Hepatocyte (in vitro differentiated cells): Measurements from ENCODE around the gene CMIP.

Source experiments
- EZH2 ChIP-seq: fragments of 200-600 bp; sonication (generic); IDR thresholded peaks from 2 replicates; pipeline ENCODE4 v1.6.1; 2016; ENCODE audit warnings: antibody characterized with exemption, mild to moderate bottlenecking, borderline replicate concordance
- TF ChIP-seq, protein P1 (sequence below): fragments of 200-600 bp; sonication (generic); IDR thresholded peaks from 2 replicates; pipeline ENCODE4 v1.5.1; 2016; ENCODE audit warnings: antibody characterized with exemption, mild to moderate bottlenecking; ENCODE audit not compliant: poor library complexity

DNA sequence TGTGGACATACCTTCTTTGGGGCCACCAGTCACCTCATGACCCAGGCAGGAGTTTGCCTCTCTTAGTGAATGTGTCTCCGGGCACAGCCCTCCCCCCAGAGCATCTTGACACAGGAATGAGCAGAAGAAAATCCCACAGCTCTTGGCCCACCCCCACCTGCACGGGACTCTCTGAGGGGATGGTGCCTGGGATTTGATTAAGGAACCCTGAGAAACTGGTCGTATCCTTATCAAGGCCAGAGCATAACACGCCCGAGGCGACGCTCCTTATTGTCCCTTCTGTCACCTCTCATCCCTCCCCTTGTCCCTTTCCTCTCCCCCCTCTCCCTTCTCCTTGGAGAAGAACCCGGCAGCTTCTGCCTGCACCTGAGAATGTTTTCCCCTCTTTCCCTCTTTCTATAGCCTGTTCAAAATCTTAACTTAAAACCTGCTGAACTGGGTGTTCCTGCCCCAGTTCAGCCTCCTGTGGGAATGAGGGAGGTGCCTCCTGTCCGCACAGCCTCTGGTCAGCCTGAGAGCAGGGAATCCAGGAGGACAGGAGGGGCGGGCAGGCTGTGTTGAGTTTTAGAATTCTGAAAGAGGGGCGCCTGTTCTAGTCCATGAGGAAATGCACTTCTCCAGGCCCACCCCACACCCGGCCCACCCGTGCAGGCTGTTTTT, 193.8 kb downstream of the CMIP start:
- TF ChIP-seq, protein P1, sequence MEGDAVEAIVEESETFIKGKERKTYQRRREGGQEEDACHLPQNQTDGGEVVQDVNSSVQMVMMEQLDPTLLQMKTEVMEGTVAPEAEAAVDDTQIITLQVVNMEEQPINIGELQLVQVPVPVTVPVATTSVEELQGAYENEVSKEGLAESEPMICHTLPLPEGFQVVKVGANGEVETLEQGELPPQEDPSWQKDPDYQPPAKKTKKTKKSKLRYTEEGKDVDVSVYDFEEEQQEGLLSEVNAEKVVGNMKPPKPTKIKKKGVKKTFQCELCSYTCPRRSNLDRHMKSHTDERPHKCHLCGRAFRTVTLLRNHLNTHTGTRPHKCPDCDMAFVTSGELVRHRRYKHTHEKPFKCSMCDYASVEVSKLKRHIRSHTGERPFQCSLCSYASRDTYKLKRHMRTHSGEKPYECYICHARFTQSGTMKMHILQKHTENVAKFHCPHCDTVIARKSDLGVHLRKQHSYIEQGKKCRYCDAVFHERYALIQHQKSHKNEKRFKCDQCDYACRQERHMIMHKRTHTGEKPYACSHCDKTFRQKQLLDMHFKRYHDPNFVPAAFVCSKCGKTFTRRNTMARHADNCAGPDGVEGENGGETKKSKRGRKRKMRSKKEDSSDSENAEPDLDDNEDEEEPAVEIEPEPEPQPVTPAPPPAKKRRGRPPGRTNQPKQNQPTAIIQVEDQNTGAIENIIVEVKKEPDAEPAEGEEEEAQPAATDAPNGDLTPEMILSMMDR, result no peak
- TF ChIP-seq EZH2, result no peak
